Heart right ventricle (tissue), 16 donors: ENCODE data around the gene MRGPRG. TPM values are rescaled to one million over a fixed set of nuclear protein-coding genes. Genes with fewer than 3 reads are reported as not detected.

Experiments
- ATAC-seq, 8 donors: fragments of 200-7000 bp; cut with Tn5 transposase; one replicate each; pipeline ENCODE4 v1.9.1; 2020; ENCODE audit warnings: mild to moderate bottlenecking in 8 of 8, moderate library complexity in 8 of 8, moderate number of reproducible peaks in 1 of 8
- DNase-seq, 2 donors: peaks; one replicate each; pipeline ENCODE4 v3.0.0-alpha.2; 2020
- H3K27ac ChIP-seq, 10 donors: fragments of 200-600 bp; sonication (generic) in 2 of 10; one replicate each; pipeline versions ENCODE4 v1.5.0 to v1.8.0; 2020 to 2022; ENCODE audit warnings: mild to moderate bottlenecking in 3 of 10
- H3K27me3 ChIP-seq, 7 donors: fragments of 200-600 bp; one replicate each; pipeline ENCODE4 v1.8.0; 2021 to 2022; ENCODE audit warnings: mild to moderate bottlenecking in 2 of 7
- H3K36me3 ChIP-seq, 9 donors: fragments of 200-600 bp; sonication (generic) in 1 of 9; one replicate each; pipeline versions ENCODE4 v1.5.0 to v1.8.0; 2020 to 2022; ENCODE audit warnings: mild to moderate bottlenecking in 2 of 9
- H3K4me1 ChIP-seq, 9 donors: fragments of 200-600 bp; sonication (generic) in 1 of 9; one replicate each; pipeline versions ENCODE4 v1.5.0 to v1.8.0; 2020 to 2022; ENCODE audit warnings: mild to moderate bottlenecking in 4 of 9
- H3K4me3 ChIP-seq, 10 donors: fragments of 200-600 bp; sonication (generic) in 2 of 10; one replicate each; pipeline versions ENCODE4 v1.5.0 to v1.8.0; 2020 to 2022; ENCODE audit warnings: mild to moderate bottlenecking in 7 of 10, moderate library complexity in 2 of 10
- H3K9me3 ChIP-seq, 11 donors: fragments of 200-600 bp in 10 of 11; sonication (generic) in 2 of 11; one replicate each; pipeline versions ENCODE4 v1.5.0 to v1.8.0; 2013 to 2022; ENCODE audit warnings: mild to moderate bottlenecking in 2 of 11, control low read depth in 1 of 11, moderate library complexity in 1 of 11
- WGBS, 2 donors: extraction: QIAGEN DNeasy Blood & Tissue Kit; methylation state at CpG; one replicate each; pipeline ENCODE4 v1.1.7; 2013; ENCODE audit warnings: inconsistent platforms in 1 of 2; 5-methylcytosine and 5-hydroxymethylcytosine counted together
- intact Hi-C, 10 donors: fragments of 100-400 bp; cut with DNase I; formaldehyde crosslinking; loops; one replicate each; pipeline versions ENCODE4 v1.11.1 to v1.14.2; 2022
- polyA plus RNA-seq, 2 donors: library from polyadenylated mRNA; stranded (reverse); fragments of 200-250 nt; gene quantifications; one replicate each; pipeline ENCODE4 v1.2.3, GENCODE V29; 2013
- total RNA-seq, 10 donors: library from RNA; stranded (reverse); fragmentation: NEBNext Ultra II Directional in 3 of 10; extraction: Animal tissue kit (Norgen Biotek cat#: 25700) in 3 of 10; gene quantifications; one replicate each; pipeline versions ENCODE4 v1.2.1 to v1.2.4, GENCODE V29; 2021 to 2023
- TF ChIP-seq, protein P1 (sequence below), 9 donors: fragments of 200-600 bp; sonication (generic) in 2 of 9; IDR thresholded peaks; one replicate each; pipeline versions ENCODE4 v1.5.0 to v1.8.0; 2021 to 2022; ENCODE audit warnings: antibody characterized with exemption in 9 of 9, mild to moderate bottlenecking in 5 of 9, moderate library complexity in 1 of 9
- donor health status: Arrhythmogenic right ventricular cardiomyopathy.
- donor health status: ischemic (EF 13 %, LVEDD 7.1; RV severe dilation, severe dysfunction).
- donor health status: healthy with polysubstance abuse.
- donor health status: DM: no; HTN: yes; CAD: no.
- donor health status: DM: no; HTN: no; CAD: no.
- donor health status: ischemic (EF 25% LVEDD 6.9; RV normal size, moderate dysfunction).
- donor health status: ischemic (EF 25% LVEDD 5.7; RV mildly dilated, moderate dysfunction).
- donor health status: healthy.
- donor health status: DM: yes; HTN: yes; CAD: no.
- donor health status: Ischemic cardiomyopathy.
- donor health status: ischemic (EF 35%, LVEDD 5.7; RV mildly dilated, moderate dysfunction).
- donor health status: nonischemic (EF 11% LVEDD 7.7; RV severe dilation, severe dysfunction).
- donor health status: DM: yes; HTN: yes; CAD: no.
- donor health status: PGD.
- donor health status: ischemic (EF 29% LVEDD 5.4; RV normal size, mild dysfunction).
- donor health status: nonischemic (EF 23%, LVEDD 6.1; RV moderate dilation, normal function).

Gene MRGPRG
- total and polyA plus RNA-seq, 12 donors = not detected

DNA sequence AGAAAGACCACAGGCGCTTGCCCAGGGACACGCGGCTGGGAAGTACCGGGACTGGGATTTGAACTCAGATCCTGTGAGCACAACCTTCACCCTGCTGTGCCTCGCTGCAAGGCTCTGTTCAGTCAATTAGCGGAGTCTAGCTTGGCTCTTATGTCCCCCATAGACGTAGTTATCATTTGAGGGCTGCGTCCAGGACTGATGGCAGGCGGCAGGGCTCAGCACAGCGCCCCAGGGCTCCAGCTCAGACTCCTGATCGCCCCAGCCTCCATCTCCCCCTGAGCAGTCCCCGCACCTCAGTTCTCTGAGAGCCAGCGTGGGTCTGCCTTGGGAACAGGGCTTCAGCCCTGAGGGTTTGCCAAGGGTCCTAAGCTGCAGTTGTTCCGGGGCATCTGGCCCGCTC, 19.8 kb downstream of the MRGPRG start:
- DNase-seq = no peak
- Histone ChIP-seq H3K9me3 (no peaks in the 10 kb centered on the region), H3K27ac (no peak overlapping the region), H3K4me1 (peaks cover 0 to 18% (median 9%) of the 10 kb centered on the region in 9 donors), H3K4me3 (no peak overlapping the region), H3K27me3 (peaks cover 13 to 66% (median 44%) of the 10 kb centered on the region in 7 donors), H3K36me3 (no peaks in the 10 kb centered on the region)
- TF ChIP-seq, protein P1, sequence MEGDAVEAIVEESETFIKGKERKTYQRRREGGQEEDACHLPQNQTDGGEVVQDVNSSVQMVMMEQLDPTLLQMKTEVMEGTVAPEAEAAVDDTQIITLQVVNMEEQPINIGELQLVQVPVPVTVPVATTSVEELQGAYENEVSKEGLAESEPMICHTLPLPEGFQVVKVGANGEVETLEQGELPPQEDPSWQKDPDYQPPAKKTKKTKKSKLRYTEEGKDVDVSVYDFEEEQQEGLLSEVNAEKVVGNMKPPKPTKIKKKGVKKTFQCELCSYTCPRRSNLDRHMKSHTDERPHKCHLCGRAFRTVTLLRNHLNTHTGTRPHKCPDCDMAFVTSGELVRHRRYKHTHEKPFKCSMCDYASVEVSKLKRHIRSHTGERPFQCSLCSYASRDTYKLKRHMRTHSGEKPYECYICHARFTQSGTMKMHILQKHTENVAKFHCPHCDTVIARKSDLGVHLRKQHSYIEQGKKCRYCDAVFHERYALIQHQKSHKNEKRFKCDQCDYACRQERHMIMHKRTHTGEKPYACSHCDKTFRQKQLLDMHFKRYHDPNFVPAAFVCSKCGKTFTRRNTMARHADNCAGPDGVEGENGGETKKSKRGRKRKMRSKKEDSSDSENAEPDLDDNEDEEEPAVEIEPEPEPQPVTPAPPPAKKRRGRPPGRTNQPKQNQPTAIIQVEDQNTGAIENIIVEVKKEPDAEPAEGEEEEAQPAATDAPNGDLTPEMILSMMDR (IDR thresholded peaks at IDR 0.05) = no peak
- WGBS, 2 donors = 83 to 91% methylated on average over 15 of the region's 15 CpGs
- ATAC-seq = no peak
- intact Hi-C loops = loop anchor here in 1 of 10 donors (10.0 kb wide), 1 partner anchor 74 kb away; no protein-coding TSS in a partner anchor

DNA sequence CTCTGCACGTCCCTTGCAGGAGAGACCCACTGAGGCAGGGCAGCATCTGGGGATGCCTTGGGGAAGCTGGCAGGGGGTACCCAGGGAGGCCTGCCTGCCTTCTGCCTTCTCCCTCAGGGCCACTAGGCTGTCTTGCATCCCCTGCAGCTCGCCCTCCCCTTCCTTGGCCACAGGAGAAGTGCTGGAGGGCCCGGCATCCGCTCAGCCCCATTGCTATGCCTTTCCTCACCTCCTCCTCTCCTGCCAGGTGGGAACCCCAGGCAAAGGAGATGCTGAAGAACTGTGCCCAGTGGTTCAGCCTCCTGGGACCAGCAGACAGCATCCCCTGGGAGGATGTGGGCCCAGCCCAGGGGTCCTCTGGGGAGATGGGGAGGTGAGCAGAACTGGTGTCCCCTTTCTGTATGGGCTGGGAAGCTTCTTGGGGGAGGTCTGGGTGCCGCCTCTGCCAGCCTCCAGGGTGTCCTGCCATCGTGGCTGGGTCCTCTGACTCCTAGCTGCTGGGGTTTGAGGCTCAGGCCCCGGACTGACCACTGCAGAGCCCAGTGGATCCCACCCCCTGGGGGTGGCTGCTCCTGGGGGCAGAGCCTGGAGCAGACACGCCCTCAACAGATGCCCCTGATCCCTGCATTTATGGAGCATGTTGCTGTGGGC, 20.6 kb downstream of the MRGPRG start:
- Histone ChIP-seq H3K36me3 (no peaks in the 10 kb centered on the region), H3K9me3 (no peaks in the 10 kb centered on the region), H3K27me3 (peaks cover 11 to 58% (median 36%) of the 10 kb centered on the region in 7 donors), H3K4me1 (peaks cover 0 to 10% (median 3%) of the 10 kb centered on the region in 9 donors), H3K27ac (no peak overlapping the region), H3K4me3 (no peak overlapping the region)
- WGBS, 2 donors = 79 to 85% methylated on average over 7 to 8 of the region's 8 CpGs
- DNase-seq (no peak), ATAC-seq (no peak)
- intact Hi-C loops = loop anchor here in 1 of 10 donors (10.0 kb wide), 1 partner anchor 73 kb away; no protein-coding TSS in a partner anchor
- TF ChIP-seq, protein P1 (IDR thresholded peaks at IDR 0.05) = no peak

DNA sequence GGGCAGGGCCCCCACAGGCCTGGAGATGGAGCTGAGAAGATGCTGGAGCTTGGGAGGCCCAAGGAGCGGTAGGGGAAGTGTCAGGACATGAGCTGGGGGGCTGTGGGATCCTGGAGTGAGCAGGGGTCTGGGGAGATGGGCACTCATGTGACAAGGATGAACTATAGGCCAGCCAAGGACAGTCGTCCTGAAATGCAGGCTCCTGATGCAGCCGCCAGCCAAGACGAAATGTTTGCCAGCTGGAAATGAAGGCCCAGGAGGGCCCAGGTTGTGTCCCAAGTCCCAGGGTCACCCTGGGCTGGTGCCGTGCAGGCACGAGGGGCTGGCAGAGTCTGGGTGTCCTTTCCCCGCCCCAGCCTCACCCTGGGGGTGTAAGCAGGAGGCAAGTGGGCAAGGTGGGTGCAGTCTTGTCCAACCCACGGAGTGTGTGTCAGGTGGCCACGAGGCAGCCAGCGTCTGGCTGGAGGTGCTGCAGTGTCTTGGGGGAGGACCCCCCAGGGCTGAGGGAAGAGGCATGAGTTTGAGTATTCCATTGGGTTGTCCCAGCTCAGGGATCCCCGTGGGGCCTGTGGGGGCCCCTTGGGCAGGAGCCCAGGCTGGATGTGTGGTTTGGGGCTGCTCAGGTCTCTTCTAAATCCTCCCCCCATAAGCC, 21.4 kb downstream of the MRGPRG start:
- no peak overlapping the region for H3K27ac ChIP-seq
- no peaks in the 10 kb centered on the region for H3K9me3 ChIP-seq
- WGBS, 2 donors = 86 to 87% methylated on average over 11 of the region's 11 CpGs
- peaks cover 5 to 50% (median 28%) of the 10 kb centered on the region in 7 donors for H3K27me3 ChIP-seq
- no peak overlapping the region for H3K4me3 ChIP-seq
- TF ChIP-seq, protein P1 (IDR thresholded peaks at IDR 0.05) = no peak
- peaks cover 0 to 6% (median 0%) of the 10 kb centered on the region in 9 donors for H3K4me1 ChIP-seq
- intact Hi-C loops = loop anchor here in 1 of 10 donors (10.0 kb wide), 1 partner anchor 72 kb away; no protein-coding TSS in a partner anchor
- DNase-seq = no peak
- H3K36me3 ChIP-seq = no peaks in the 10 kb centered on the region
- no peak for ATAC-seq

- Histone ChIP-seq H3K27ac (no peak overlapping the region), H3K27me3 (peaks cover 0 to 42% (median 20%) of the 10 kb centered on the region in 7 donors), H3K4me1 (peaks cover 0 to 6% (median 0%) of the 10 kb centered on the region in 9 donors), H3K9me3 (no peaks in the 10 kb centered on the region), H3K36me3 (no peaks in the 10 kb centered on the region), H3K4me3 (no peak overlapping the region)
- TF ChIP-seq, protein P1 (IDR thresholded peaks at IDR 0.05) = no peak
- no peak for DNase-seq
- WGBS, 2 donors = 73 to 75% methylated on average over 21 to 23 of the region's 23 CpGs
- ATAC-seq = peak in 5 of 8 donors; percentile 41 to 70 (median 60)
- intact Hi-C loops = loop anchor here in 1 of 10 donors (10.0 kb wide), 1 partner anchor 72 kb away; no protein-coding TSS in a partner anchor
These were observed 22.2 kb downstream of the MRGPRG start for GRCh38 chr11:3196161-3197043.
